ENCODE data around the gene CCBE1. TPM values are rescaled to one million over a fixed set of nuclear protein-coding genes. Genes with fewer than 3 reads are reported as not detected.

The CCBE1 gene
- total RNA-seq, 2 donors from 2014 or later = 1.6 to 1.8 TPM

DNA sequence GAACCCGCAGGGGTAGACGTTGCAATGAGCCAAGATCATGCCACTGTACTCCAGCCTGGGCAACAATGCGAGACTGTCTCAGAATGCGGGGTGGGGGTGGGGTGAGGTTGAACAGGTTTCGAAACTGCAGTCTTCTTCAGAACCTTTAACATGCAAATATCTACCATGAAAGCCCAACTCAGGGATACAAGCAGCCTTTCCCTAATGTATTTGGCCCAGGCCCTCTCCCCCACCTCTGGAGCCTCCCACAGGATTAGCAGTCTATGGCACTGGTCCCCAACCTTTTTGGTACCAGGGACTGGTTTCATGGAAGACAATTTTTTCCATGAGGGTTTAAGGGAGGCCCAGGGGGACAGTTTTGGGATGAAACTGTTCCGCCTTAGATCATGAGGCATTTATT lies 53.5 kb downstream of the CCBE1 start:
- DNase-seq (ENCODE audit: low spot score) (no peak), ATAC-seq (ENCODE audit: insufficient number of reproducible peaks, low FRiP score, low read depth) (no peak)
- TF ChIP-seq, protein P1, sequence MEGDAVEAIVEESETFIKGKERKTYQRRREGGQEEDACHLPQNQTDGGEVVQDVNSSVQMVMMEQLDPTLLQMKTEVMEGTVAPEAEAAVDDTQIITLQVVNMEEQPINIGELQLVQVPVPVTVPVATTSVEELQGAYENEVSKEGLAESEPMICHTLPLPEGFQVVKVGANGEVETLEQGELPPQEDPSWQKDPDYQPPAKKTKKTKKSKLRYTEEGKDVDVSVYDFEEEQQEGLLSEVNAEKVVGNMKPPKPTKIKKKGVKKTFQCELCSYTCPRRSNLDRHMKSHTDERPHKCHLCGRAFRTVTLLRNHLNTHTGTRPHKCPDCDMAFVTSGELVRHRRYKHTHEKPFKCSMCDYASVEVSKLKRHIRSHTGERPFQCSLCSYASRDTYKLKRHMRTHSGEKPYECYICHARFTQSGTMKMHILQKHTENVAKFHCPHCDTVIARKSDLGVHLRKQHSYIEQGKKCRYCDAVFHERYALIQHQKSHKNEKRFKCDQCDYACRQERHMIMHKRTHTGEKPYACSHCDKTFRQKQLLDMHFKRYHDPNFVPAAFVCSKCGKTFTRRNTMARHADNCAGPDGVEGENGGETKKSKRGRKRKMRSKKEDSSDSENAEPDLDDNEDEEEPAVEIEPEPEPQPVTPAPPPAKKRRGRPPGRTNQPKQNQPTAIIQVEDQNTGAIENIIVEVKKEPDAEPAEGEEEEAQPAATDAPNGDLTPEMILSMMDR (IDR thresholded peaks at IDR 0.05) = no peak
- Histone ChIP-seq H3K36me3 (no peaks in the 10 kb centered on the region), H3K27me3 (replicated peaks; ENCODE audit: insufficient read depth) (no peaks in the 10 kb centered on the region), H3K9me3 (no peaks in the 10 kb centered on the region), H3K27ac (no peak overlapping the region), H3K4me3 (no peak overlapping the region), H3K4me1 (ENCODE audit: control insufficient read depth in 1 of 2, low read depth in 2 of 2) (no peaks in the 10 kb centered on the region)

DNA sequence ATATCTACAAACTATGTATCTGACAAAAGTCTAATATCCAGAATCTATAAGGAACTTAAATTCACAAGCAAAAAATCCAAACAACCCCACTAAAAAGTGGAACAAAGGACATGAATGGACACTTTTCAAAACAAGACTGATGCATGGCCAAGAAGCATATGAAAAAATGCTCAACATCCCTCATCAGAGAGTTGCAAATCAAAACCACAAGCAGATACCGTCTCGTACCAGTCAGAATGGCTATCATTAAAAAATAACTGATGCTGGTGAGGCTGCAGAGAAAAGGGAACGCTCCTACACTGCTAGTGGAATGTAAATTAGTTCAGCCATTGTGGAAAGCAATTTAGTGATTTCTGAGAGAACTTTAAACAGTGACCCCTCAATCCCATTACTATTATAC lies 56.5 kb downstream of the CCBE1 start:
- Histone ChIP-seq H3K36me3 (no peaks in the 10 kb centered on the region), H3K4me1 (ENCODE audit: control insufficient read depth in 1 of 2, low read depth in 2 of 2) (no peaks in the 10 kb centered on the region), H3K27me3 (replicated peaks; ENCODE audit: insufficient read depth) (no peaks in the 10 kb centered on the region), H3K4me3 (no peak overlapping the region), H3K9me3 (no peaks in the 10 kb centered on the region), H3K27ac (no peak overlapping the region)
- DNase-seq (ENCODE audit: low spot score) (no peak), ATAC-seq (ENCODE audit: insufficient number of reproducible peaks, low FRiP score, low read depth) (no peak)
- TF ChIP-seq, protein P1 (IDR thresholded peaks at IDR 0.05) = no peak

DNA sequence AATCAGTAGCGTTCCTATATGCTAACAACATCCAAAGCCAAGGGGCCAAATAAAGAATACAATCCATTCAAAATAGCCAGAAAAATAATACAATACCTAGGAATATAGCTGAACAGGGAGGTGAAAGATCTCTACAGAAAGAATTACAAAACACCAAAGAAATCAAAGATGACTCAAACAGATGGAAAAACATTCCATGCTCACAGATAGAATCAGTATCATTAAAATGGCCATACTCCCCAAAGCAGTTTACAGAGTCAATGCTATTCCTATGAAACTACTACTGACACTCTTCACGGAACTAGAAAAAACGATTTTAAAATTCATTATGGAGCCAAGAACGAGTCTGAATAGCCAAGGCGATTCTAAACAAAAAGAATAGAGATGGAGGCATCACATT lies 57.4 kb downstream of the CCBE1 start:
- DNase-seq (ENCODE audit: low spot score) (no peak), ATAC-seq (ENCODE audit: insufficient number of reproducible peaks, low FRiP score, low read depth) (no peak)
- Histone ChIP-seq H3K27ac (no peak overlapping the region), H3K4me3 (no peak overlapping the region), H3K4me1 (ENCODE audit: control insufficient read depth in 1 of 2, low read depth in 2 of 2) (no peaks in the 10 kb centered on the region), H3K36me3 (no peaks in the 10 kb centered on the region), H3K9me3 (no peaks in the 10 kb centered on the region), H3K27me3 (replicated peaks; ENCODE audit: insufficient read depth) (no peaks in the 10 kb centered on the region)
- TF ChIP-seq, protein P1 (IDR thresholded peaks at IDR 0.05) = no peak

DNA sequence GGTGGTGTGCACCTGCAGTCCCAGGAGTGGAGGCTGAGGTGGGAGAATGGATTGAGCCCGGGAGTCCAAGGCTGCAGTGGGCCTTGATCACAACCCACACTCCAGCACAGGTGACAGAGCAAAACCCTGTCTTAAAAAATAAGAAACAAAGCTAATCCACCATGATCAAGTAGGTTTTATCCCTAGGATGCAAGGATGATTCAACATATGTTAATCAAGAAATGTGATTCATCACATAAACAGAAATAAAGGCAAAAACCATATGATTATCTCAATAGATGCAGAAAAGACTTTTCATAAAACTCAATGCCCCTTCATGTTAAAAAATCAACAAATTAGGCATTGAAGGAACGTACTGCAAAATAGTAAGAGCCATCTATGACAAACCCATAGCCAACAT lies 58.1 kb downstream of the CCBE1 start:
- Histone ChIP-seq H3K27ac (no peak overlapping the region), H3K36me3 (no peaks in the 10 kb centered on the region), H3K4me1 (ENCODE audit: control insufficient read depth in 1 of 2, low read depth in 2 of 2) (no peaks in the 10 kb centered on the region), H3K9me3 (no peaks in the 10 kb centered on the region), H3K4me3 (no peak overlapping the region), H3K27me3 (replicated peaks; ENCODE audit: insufficient read depth) (no peaks in the 10 kb centered on the region)
- TF ChIP-seq, protein P1 (IDR thresholded peaks at IDR 0.05) = no peak
- no peak for ATAC-seq (ENCODE audit: insufficient number of reproducible peaks, low FRiP score, low read depth)
- DNase-seq (ENCODE audit: low spot score) = no peak

DNA sequence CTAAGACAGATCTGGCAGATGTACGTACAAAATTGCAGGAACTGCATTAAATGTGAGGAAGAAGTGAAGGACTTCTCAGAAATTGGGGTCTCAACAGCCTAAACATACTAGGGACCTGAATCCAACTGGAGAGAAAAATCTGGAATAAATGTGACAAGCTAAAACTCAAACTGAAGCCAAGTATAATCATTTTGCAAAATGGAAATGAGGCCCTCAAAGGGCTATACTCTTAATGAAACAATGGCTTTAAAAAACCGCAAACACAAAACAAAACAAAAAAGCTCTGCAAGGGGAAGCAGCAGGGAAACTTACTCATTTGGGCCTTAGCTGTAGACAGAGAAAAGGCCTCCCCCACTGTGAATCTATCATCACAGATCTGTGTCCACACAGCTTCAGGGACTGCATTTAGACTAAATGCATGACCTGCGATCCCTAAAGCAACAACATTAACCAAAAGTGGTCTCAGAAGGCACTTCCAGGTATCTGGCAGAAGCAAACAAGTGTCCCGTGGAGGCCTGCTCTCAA lies 63.2 kb downstream of the CCBE1 start:
- H3K36me3 ChIP-seq = no peaks in the 10 kb centered on the region
- TF ChIP-seq, protein P1 (IDR thresholded peaks at IDR 0.05) = no peak
- H3K4me1 ChIP-seq (ENCODE audit: control insufficient read depth in 1 of 2, low read depth in 2 of 2) = no peaks in the 10 kb centered on the region
- DNase-seq (ENCODE audit: low spot score) (no peak), ATAC-seq (ENCODE audit: insufficient number of reproducible peaks, low FRiP score, low read depth) (no peak)
- H3K27me3 ChIP-seq (replicated peaks; ENCODE audit: insufficient read depth) = no peaks in the 10 kb centered on the region
- H3K4me3 ChIP-seq = no peak overlapping the region
- H3K27ac ChIP-seq = no peak overlapping the region
- H3K9me3 ChIP-seq = no peaks in the 10 kb centered on the region

All from thoracic aorta (tissue), 2 donors.